Panc1 (cell line): ENCODE data around the gene ADD1. TPM values are rescaled to one million over a fixed set of nuclear protein-coding genes. Genes with fewer than 3 reads are reported as not detected.

Experiments used
- ATAC-seq: fragments of 200-7000 bp; cut with Tn5 transposase; 2 replicates; pipeline ENCODE4 v1.9.1; 2020; ENCODE audit warnings: mild to moderate bottlenecking, moderate library complexity
- BruUV-seq: library from RNA; stranded (reverse); fragments of 400-500 nt; replicated peaks from 2 replicates; lab custom pipeline; 2021; lab: Mats Ljungman, UMichigan
- CTCF ChIA-PET: fragments of 300-600 bp; sonication (Branson Sonifier 250); formaldehyde crosslinking; loops from one replicate; lab custom pipeline; 2022; ENCODE audit warnings: antibody characterized with exemption; lab: Charles Lee
- POLR2A ChIA-PET: fragments of 300-600 bp; sonication (Branson Sonifier 250); formaldehyde crosslinking; loops from one replicate; lab custom pipeline; 2022; ENCODE audit warnings: antibody characterized with exemption; lab: Charles Lee
- DNase-seq: peaks from one replicate; pipeline ENCODE4 v3.0.0-alpha.2; 2010; ENCODE audit warnings: low read depth, low spot score
- H3K27ac ChIP-seq: 2 replicates; pipeline ENCODE4 v1.5.1; 2011; ENCODE audit warnings: mild to moderate bottlenecking, low read length, inconsistent platforms
- H3K27me3 ChIP-seq: fragments of 200-500 bp; sonication (Bioruptor generic); 2 replicates; pipeline ENCODE4 v1.6.0; 2014; ENCODE audit warnings: low read length, inconsistent platforms; ENCODE audit not compliant: control insufficient read depth, insufficient read depth
- H3K36me3 ChIP-seq: fragments of 200-500 bp; sonication (Bioruptor generic); 2 replicates; pipeline ENCODE4 v1.5.1; 2014; ENCODE audit warnings: inconsistent platforms, mild to moderate bottlenecking, low read length, moderate library complexity; ENCODE audit not compliant: control insufficient read depth, insufficient read depth
- H3K4me1 ChIP-seq: 2 replicates; pipeline ENCODE4 v1.5.1; 2011; ENCODE audit warnings: inconsistent platforms, mild to moderate bottlenecking, low read length, moderate library complexity; ENCODE audit not compliant: control insufficient read depth, insufficient read depth
- H3K4me3 ChIP-seq, 2 experiments: 2 replicates each; pipeline ENCODE4 v1.5.1; 2011 to 2012; ENCODE audit warnings: low read depth in 2 of 2, low read length in 2 of 2, mild to moderate bottlenecking in 2 of 2, inconsistent platforms in 1 of 2, moderate library complexity in 1 of 2
- H3K9me3 ChIP-seq: fragments of 200-500 bp; sonication (Bioruptor generic); 2 replicates; pipeline ENCODE4 v1.5.1; 2014; ENCODE audit warnings: low read depth, mild to moderate bottlenecking, inconsistent platforms, low read length, moderate library complexity; ENCODE audit not compliant: control insufficient read depth, insufficient read depth
- CTCF ChIP-seq: fragments of 450-650 bp; IDR thresholded peaks from 2 replicates; pipeline ENCODE4 v1.5.1; 2017; ENCODE audit warnings: mild to moderate bottlenecking
- POLR2AphosphoS5 ChIP-seq: IDR thresholded peaks from 2 replicates; pipeline ENCODE4 v1.6.1; 2012; ENCODE audit warnings: mild to moderate bottlenecking, low read depth, low read length, moderate library complexity
- REST ChIP-seq, 2 experiments: IDR thresholded peaks; 2 replicates each; pipeline ENCODE4 v1.6.1; 2011 to 2012; ENCODE audit warnings: low read depth in 2 of 2, control low read depth in 1 of 2, low read length in 1 of 2, mild to moderate bottlenecking in 1 of 2, moderate library complexity in 1 of 2; ENCODE audit not compliant: insufficient read depth in 1 of 2
- SIN3A ChIP-seq: IDR thresholded peaks from 2 replicates; pipeline ENCODE4 v1.6.1; 2012; ENCODE audit warnings: low read depth, mild to moderate bottlenecking, low read length, moderate library complexity, borderline replicate concordance; ENCODE audit not compliant: insufficient read depth
- TCF7L2 ChIP-seq: IDR thresholded peaks from 2 replicates; pipeline ENCODE4 v1.6.1; 2011; ENCODE audit warnings: mild to moderate bottlenecking, low read depth, low read length, inconsistent platforms
- in situ Hi-C: cut with HindIII; loops from 2 replicates; pipeline ENCODE4 v1.10.0; 2016; ENCODE audit warnings: low sequenced_read_pairs, low pct_unique_long_range_greater_than_20kb
- intact Hi-C: fragments of 100-400 bp; cut with micrococcal nuclease; formaldehyde crosslinking; loops from one replicate; pipeline ENCODE4 v1.10.0; 2022; ENCODE audit not compliant: unreplicated experiment
- total RNA-seq: library from RNA; stranded (reverse); gene quantifications from one replicate; pipeline ENCODE4 v1.2.1, GENCODE V29; 2021; ENCODE audit not compliant: unreplicated experiment

ADD1 gene
- total RNA-seq, 1 experiment from 2014 or later: 158 TPM

- ChIA-PET POLR2A (no interaction called here), CTCF (no interaction called here)
- no peak for TF ChIP-seq TCF7L2
- no peak for TF ChIP-seq CTCF
- no peak for TF ChIP-seq REST (IDR thresholded peaks at IDR 0.05; ENCODE audit: insufficient read depth in 1 of 2, low read depth in 2 of 2, low read length in 1 of 2)
- no peak for TF ChIP-seq SIN3A
- TF ChIP-seq POLR2AphosphoS5: no peak
- Histone ChIP-seq H3K4me3 (no peak overlapping the region), H3K27ac (no peak overlapping the region), H3K36me3 (no peaks in the 10 kb centered on the region; the same call in 1 of the 2 replicates), H3K9me3 (no peaks in the 10 kb centered on the region), H3K4me1 (peaks cover 6% of the 10 kb centered on the region; the same call in 1 of the 2 replicates), H3K27me3 (no peaks in the 10 kb centered on the region)
- DNase-seq (no peak), ATAC-seq (no peak)
- in situ Hi-C loops: no loop called here
- BruUV-seq: no TSS peak
- intact Hi-C loops: no loop called here
Measured at GRCh38 chr4:2847302-2847871, 3.7 kb downstream of the ADD1 start.

- Histone ChIP-seq H3K27me3 (no peaks in the 10 kb centered on the region), H3K4me3 (no peak overlapping the region), H3K9me3 (no peaks in the 10 kb centered on the region), H3K4me1 (peaks cover 6% of the 10 kb centered on the region), H3K36me3 (no peaks in the 10 kb centered on the region; the same call in 1 of the 2 replicates), H3K27ac (no peak overlapping the region)
- no peak for DNase-seq
- CTCF ChIA-PET: no interaction called here
- POLR2A ChIA-PET: no interaction called here
- intact Hi-C loops (no loop called here), in situ Hi-C loops (no loop called here)
- no peak for TF ChIP-seq TCF7L2
- no peak for TF ChIP-seq POLR2AphosphoS5
- TF ChIP-seq REST (IDR thresholded peaks at IDR 0.05; ENCODE audit: insufficient read depth in 1 of 2, low read depth in 2 of 2, low read length in 1 of 2): no peak
- no peak for TF ChIP-seq SIN3A
- no peak for TF ChIP-seq CTCF
- ATAC-seq: no peak
- no TSS peak for BruUV-seq
Measured at GRCh38 chr4:2848449-2848848, 4.8 kb downstream of the ADD1 start.
